ENCODE data around the gene ZNF483. TPM values are rescaled to one million over a fixed set of nuclear protein-coding genes. Genes with fewer than 3 reads are reported as not detected.
A peak's percentile ranks its signal among the peaks of the same experiment; 100 is the strongest.
"Not testable (repeated sequence)": the region's sequence is repeated elsewhere in the genome, so short reads cannot be mapped to it uniquely, and the experiment has no call there.

Gene ZNF483
- total and polyA plus RNA-seq, 2 of the 4 experiments (the other 2 are of a cell fraction): 0.10 to 0.90 TPM

DNA sequence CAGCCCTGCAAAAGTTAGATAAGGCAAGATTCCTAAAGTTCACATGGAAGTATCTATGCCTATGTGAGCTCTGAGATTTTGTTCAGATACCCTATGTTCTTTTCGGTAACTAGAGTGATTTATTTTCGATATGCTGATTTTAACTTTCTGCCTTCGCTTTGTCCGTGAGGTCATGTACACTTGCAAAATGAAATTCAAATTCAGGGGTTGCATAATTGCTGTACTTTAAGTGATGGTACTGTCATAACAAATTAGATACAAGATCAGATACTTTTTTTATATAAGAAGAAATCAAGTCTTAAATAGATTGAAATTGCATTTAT, 40.4 kb upstream of the ZNF483 start:
- TF ChIP-seq MXI1 (IDR thresholded peaks at IDR 0.05; ENCODE audit: borderline replicate concordance, low read depth, low read length) (no peak), CEBPB (IDR thresholded peaks at IDR 0.05; ENCODE audit: low read depth, low read length) (peak; percentile 3; the same call in 1 of the 2 replicates)
- Histone ChIP-seq H4K91ac (ENCODE audit: insufficient read depth, low read depth, low read length) (no peak overlapping the region), H2BK120ac (ENCODE audit: low read depth, low read length) (peak overlapping the region; percentile 36), H3K4me1 (ENCODE audit: control insufficient read depth, insufficient read depth, low read length) (peaks cover 2% of the 10 kb centered on the region; the same call in 1 of the 2 replicates), H2AK5ac (ENCODE audit: low read depth, low read length) (no peak overlapping the region), H4K20me1 (ENCODE audit: insufficient read depth, low read length) (peaks cover 30% of the 10 kb centered on the region), H4K8ac (ENCODE audit: low read depth in 2 of 2, low read length in 2 of 2) (peak overlapping the region in 1 of 2 experiments; percentile 88; a peak in 2 of 4 replicates), H3K9me3 (ENCODE audit: control insufficient read depth, insufficient read depth, low read length) (no peaks in the 10 kb centered on the region), H3K14ac (replicated peaks; ENCODE audit: low read depth, low read length) (peak overlapping the region; percentile 84), H3K56ac (ENCODE audit: extremely low read depth, insufficient read depth, low read length) (peak overlapping the region; percentile 69; the same call in 1 of the 2 replicates), H3K27me3 (ENCODE audit: control insufficient read depth, insufficient read depth, low read length) (no peaks in the 10 kb centered on the region; the same call in 1 of the 2 replicates), H3K36me3 (ENCODE audit: control insufficient read depth, insufficient read depth, low read length) (no peaks in the 10 kb centered on the region), H2BK15ac (ENCODE audit: low read depth, low read length) (no peak overlapping the region), H2BK5ac (ENCODE audit: low read depth, low read length, poor library complexity, severe bottlenecking) (peak overlapping the region; percentile 68), H3K18ac (ENCODE audit: low read depth, low read length) (peak overlapping the region; percentile 18; the same call in 1 of the 2 replicates), H3K4ac (ENCODE audit: low read depth, low read length) (peak overlapping the region; percentile 56; the same call in 1 of the 2 replicates), H3K23ac (ENCODE audit: low read depth, low read length) (peak overlapping the region; percentile 72), H3K4me3 (ENCODE audit: insufficient read depth, low read depth, low read length) (peak overlapping the region; percentile 75), H4K5ac (ENCODE audit: low read depth, low read length) (no peak overlapping the region; the same call in 1 of the 2 replicates), H2BK20ac (ENCODE audit: low read depth, low read length) (no peak overlapping the region), H3K9me1 (ENCODE audit: insufficient read depth, low read length) (0 out of 2 replicates have a peak, but pooled peaks cover 2% of the 10 kb centered on the region), H3K4me2 (ENCODE audit: low read depth, low read length) (peak overlapping the region; percentile 81), H2AFZ (replicated peaks; ENCODE audit: low read length, poor library complexity) (peak overlapping the region; percentile 93), H3K9ac (ENCODE audit: low read depth, low read length) (peak overlapping the region; percentile 65), H2AK9ac (replicated peaks; ENCODE audit: low read depth, low read length, poor library complexity) (peak overlapping the region; percentile 56), H3K79me1 (ENCODE audit: low read depth in 1 of 2, low read length in 2 of 2) (peaks cover 3 to 26% of the 10 kb centered on the region in 2 experiments; a peak in 3 of 4 replicates), H3K27ac (ENCODE audit: insufficient read depth, low read length) (peak overlapping the region; percentile 76)
- in situ Hi-C loops (cut with MboI; ENCODE audit: low sequenced_read_pairs) (no loop called here), intact Hi-C loops (cut with micrococcal nuclease) (loop anchor here (1.0 kb wide), 1 partner anchor 41 kb away; the partner anchor contains the start of gene ZNF483), dilution Hi-C loops (cut with HindIII; ENCODE audit: low sequenced_read_pairs, unreplicated experiment) (no loop called here)
- no CpG with 5 or more reads among the region's 4 CpGs for WGBS, 2 experiments (ENCODE audit: extremely low coverage in 2 of 2, insufficient read length in 1 of 2)
- ChIA-PET CTCF (interaction anchor here (0.5 kb wide), 1 partner anchor 137 kb away, joined by 3 read pairs; no protein-coding TSS in a partner anchor), POLR2A (ENCODE audit: unreplicated experiment) (no interaction called here)
- no TSS peak for BruUV-seq (replicated peaks)
- DNase-seq: peak; percentile 15
- ATAC-seq (ENCODE audit: low read depth): no peak

DNA sequence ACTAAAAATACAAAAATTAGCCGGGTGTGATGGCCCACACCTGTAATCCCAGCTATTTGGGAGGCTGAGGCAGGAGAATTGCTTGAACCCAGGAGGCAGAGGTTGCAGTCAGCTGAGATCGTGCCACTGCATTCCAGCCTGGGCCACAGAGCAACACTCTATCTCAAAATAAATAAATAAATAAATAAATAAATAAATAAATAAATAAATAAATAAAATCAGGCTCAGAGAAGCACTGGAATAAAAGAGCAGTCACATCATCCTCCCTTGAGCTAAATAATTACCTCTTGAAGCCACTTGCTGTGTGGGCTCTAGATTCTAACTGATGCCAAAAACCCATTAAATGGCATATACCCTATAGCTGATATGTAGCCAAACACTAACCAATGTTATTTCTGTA, 27.8 kb upstream of the ZNF483 start:
- POLR2A ChIA-PET (ENCODE audit: unreplicated experiment): interaction anchor here (0.6 kb wide), 1 partner anchor 8 kb away, joined by 4 read pairs; no protein-coding TSS in a partner anchor
- in situ Hi-C loops (cut with MboI; ENCODE audit: low sequenced_read_pairs): not testable (repeated sequence)

More for the DNA sequence above, 27.8 kb upstream of the ZNF483 start:
- H3K9ac ChIP-seq (ENCODE audit: low read depth, low read length); H3K27ac ChIP-seq (ENCODE audit: insufficient read depth, low read length); H3K9me3 ChIP-seq (ENCODE audit: control insufficient read depth, insufficient read depth, low read length); H3K18ac ChIP-seq (ENCODE audit: low read depth, low read length); H3K4me2 ChIP-seq (ENCODE audit: low read depth, low read length); H4K20me1 ChIP-seq (ENCODE audit: insufficient read depth, low read length); H2BK120ac ChIP-seq (ENCODE audit: low read depth, low read length); H2BK5ac ChIP-seq (ENCODE audit: low read depth, low read length, poor library complexity, severe bottlenecking); dilution Hi-C loops (cut with HindIII; ENCODE audit: low sequenced_read_pairs, unreplicated experiment); H3K4ac ChIP-seq (ENCODE audit: low read depth, low read length); H3K9me1 ChIP-seq (ENCODE audit: insufficient read depth, low read length); H3K36me3 ChIP-seq (ENCODE audit: control insufficient read depth, insufficient read depth, low read length); H4K5ac ChIP-seq (ENCODE audit: low read depth, low read length); H2AK5ac ChIP-seq (ENCODE audit: low read depth, low read length); H3K56ac ChIP-seq (ENCODE audit: extremely low read depth, insufficient read depth, low read length); H3K23ac ChIP-seq (ENCODE audit: low read depth, low read length); H3K79me1 ChIP-seq (ENCODE audit: low read depth in 1 of 2, low read length in 2 of 2); DNase-seq; H3K4me1 ChIP-seq (ENCODE audit: control insufficient read depth, insufficient read depth, low read length); H3K27me3 ChIP-seq (ENCODE audit: control insufficient read depth, insufficient read depth, low read length); H4K91ac ChIP-seq (ENCODE audit: insufficient read depth, low read depth, low read length); H4K8ac ChIP-seq (ENCODE audit: low read depth in 2 of 2, low read length in 2 of 2); H3K14ac ChIP-seq (replicated peaks; ENCODE audit: low read depth, low read length); intact Hi-C loops (cut with micrococcal nuclease); CTCF ChIA-PET; H2AFZ ChIP-seq (replicated peaks; ENCODE audit: low read length, poor library complexity); H2BK15ac ChIP-seq (ENCODE audit: low read depth, low read length); H2BK20ac ChIP-seq (ENCODE audit: low read depth, low read length); ATAC-seq (ENCODE audit: low read depth); H2AK9ac ChIP-seq (replicated peaks; ENCODE audit: low read depth, low read length, poor library complexity); H3K4me3 ChIP-seq (ENCODE audit: insufficient read depth, low read depth, low read length); BruUV-seq (replicated peaks): not testable (repeated sequence)
- WGBS, 2 experiments (ENCODE audit: extremely low coverage in 2 of 2, insufficient read length in 1 of 2): no CpG with 5 or more reads among the region's 2 CpGs

Measured in IMR-90 (cell line).